ENCODE data around the gene TSSK3. TPM values are rescaled to one million over a fixed set of nuclear protein-coding genes. Genes with fewer than 3 reads are reported as not detected.

Gene TSSK3
- polyA plus RNA-seq, 1 donor: 2.9 TPM

GRCh38 chr1:32400876-32401631 lies 38.7 kb downstream of the TSSK3 start:
- no peak for DNase-seq (ENCODE audit: low read depth)

DNA sequence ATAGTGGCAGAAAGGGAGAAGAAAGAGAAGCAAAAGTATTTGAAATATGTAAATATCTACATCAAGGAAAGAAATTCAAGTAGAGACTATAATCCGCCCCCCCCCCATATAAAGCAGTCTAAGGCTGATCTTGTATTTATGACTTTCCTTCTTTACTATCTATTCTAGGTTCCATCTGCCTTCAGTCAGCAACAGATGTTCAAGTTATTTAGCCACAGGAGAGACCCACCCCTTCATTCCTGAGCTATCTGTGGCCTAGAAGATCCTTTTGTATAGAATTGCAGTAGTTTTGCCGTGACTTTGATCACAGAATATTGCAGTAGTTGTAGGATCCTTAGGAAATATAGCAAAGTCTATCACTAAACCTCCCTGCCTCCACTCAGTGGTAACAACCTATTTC lies 42.6 kb downstream of the TSSK3 start:
- no peak for DNase-seq (ENCODE audit: low read depth)

GRCh38 chr1:32405672-32406467 lies 43.5 kb downstream of the TSSK3 start:
- no peak for DNase-seq (ENCODE audit: low read depth)

DNA sequence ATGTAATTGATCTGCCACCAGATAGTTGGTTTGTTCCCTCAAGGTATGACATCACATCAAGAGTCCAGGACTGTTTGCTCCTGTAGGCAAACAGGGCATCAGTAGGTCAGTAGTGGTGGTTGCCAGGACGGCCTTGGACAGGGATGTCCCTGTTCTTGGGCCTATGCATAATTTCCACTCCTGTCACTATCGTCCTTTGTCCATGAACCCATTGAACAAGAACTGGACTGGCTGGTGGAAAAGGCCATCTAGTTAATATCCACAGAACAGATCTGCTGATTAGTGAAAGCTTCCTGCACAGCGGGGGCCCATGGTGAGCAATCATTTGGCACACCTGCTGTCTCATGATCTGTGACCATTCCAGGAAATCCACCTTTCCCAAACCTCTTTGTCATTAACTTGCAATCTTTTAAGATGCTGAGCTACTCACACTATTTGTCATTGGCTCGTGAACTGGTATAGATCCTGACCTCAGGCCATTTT lies 44.3 kb downstream of the TSSK3 start:
- no peak for DNase-seq (ENCODE audit: low read depth)

DNA sequence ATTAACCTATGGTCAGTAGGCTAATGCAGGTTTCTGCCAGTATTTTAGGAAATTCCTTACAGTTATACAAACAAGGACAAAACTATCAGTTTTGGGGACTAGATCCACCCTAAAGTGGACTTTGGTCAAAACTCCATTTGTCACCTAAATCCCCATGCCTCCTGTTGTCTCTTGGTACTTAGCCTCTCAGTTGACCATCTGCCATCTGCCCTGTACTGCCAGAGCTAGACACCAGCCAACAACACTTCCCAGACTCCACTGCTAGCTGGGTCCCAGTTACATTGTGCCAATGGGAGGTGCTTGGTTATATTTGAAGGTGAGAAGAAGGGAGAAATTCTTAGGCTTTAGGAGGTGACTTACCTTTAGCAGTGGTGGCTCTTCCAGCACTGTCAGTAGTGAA lies 48.9 kb downstream of the TSSK3 start:
- DNase-seq (ENCODE audit: low read depth): no peak

DNA sequence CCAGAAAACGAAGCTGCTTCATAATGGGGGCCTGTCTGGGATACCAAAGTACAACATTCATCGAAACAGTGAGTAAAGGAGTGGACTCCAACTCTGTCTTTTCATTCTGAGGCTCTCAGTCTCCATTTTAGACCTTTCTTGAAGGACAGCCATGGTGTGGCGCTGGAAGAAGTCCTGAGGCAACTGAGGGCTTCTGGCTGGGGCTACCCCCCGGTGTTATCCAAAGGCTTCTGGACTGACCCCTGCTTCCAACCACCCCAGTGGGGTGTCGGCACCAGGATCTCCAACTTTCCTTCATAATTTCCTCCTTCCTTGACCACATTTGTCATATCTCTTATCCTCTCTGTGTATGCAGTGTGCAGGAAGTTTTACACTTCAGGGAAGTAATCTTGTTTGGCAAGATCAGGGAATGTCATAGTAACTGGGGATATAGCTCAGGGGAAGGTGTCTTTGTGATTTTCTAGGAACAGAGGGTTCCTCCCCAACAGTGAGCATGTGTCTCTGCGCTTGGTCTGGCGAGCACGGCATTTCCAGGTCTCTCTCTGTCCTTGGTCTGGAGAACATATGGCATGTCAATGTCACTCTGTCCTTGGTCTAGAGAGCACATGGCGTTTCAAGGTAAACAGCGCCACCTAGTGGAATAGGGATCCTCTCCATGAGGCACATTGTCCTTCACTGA lies 51.3 kb downstream of the TSSK3 start:
- DNase-seq (ENCODE audit: low read depth): no peak

Other genes starting within 250 kb of the TSSK3 start
- gene TXLNA, start 182.9 kb upstream of the TSSK3 start, polyA plus RNA-seq (ENCODE audit: insufficient read length): 28.5 TPM
- gene CCDC28B, start 161.9 kb upstream of the TSSK3 start, polyA plus RNA-seq (ENCODE audit: insufficient read length): 57.8 TPM
- 2.5 TPM for gene IQCC, start 156.9 kb upstream of the TSSK3 start, polyA plus RNA-seq (ENCODE audit: insufficient read length)
- gene DCDC2B, start 153.4 kb upstream of the TSSK3 start, polyA plus RNA-seq (ENCODE audit: insufficient read length): 0.66 TPM
- gene TMEM234, start 140.2 kb upstream of the TSSK3 start, polyA plus RNA-seq (ENCODE audit: insufficient read length): 7.3 TPM
- 164 TPM for gene EIF3I, start 140.1 kb upstream of the TSSK3 start, polyA plus RNA-seq (ENCODE audit: insufficient read length)
- gene FAM167B, start 115.3 kb upstream of the TSSK3 start, polyA plus RNA-seq (ENCODE audit: insufficient read length): 4.0 TPM
- 0.35 TPM for gene LCK, start 111.3 kb upstream of the TSSK3 start, polyA plus RNA-seq (ENCODE audit: insufficient read length)
- gene HDAC1, start 70.5 kb upstream of the TSSK3 start, polyA plus RNA-seq (ENCODE audit: insufficient read length): 40.1 TPM
- gene MARCKSL1, start 26.3 kb upstream of the TSSK3 start, polyA plus RNA-seq (ENCODE audit: insufficient read length): 136 TPM
- gene FAM229A, start 54 bp upstream of the TSSK3 start, polyA plus RNA-seq (ENCODE audit: insufficient read length): 7.0 TPM
- gene BSDC1, start 31.9 kb downstream of the TSSK3 start, polyA plus RNA-seq (ENCODE audit: insufficient read length): 39.6 TPM
- 0.11 TPM for gene ZBTB8B, start 102.5 kb downstream of the TSSK3 start, polyA plus RNA-seq (ENCODE audit: insufficient read length)
- gene ZBTB8A, start 176.9 kb downstream of the TSSK3 start, polyA plus RNA-seq (ENCODE audit: insufficient read length): 9.1 TPM

Data from forelimb muscle (tissue), 1 donor.